GM21390 (cell line): Measurements from ENCODE around the gene CGGBP1.

Experiments
- ATAC-seq: cut with Tn5 transposase; IDR thresholded peaks from one replicate; pipeline ENCODE4 v1.9.1; 2021; ENCODE audit not compliant: unreplicated experiment

The CGGBP1 gene, protein sequence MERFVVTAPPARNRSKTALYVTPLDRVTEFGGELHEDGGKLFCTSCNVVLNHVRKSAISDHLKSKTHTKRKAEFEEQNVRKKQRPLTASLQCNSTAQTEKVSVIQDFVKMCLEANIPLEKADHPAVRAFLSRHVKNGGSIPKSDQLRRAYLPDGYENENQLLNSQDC

DNA sequence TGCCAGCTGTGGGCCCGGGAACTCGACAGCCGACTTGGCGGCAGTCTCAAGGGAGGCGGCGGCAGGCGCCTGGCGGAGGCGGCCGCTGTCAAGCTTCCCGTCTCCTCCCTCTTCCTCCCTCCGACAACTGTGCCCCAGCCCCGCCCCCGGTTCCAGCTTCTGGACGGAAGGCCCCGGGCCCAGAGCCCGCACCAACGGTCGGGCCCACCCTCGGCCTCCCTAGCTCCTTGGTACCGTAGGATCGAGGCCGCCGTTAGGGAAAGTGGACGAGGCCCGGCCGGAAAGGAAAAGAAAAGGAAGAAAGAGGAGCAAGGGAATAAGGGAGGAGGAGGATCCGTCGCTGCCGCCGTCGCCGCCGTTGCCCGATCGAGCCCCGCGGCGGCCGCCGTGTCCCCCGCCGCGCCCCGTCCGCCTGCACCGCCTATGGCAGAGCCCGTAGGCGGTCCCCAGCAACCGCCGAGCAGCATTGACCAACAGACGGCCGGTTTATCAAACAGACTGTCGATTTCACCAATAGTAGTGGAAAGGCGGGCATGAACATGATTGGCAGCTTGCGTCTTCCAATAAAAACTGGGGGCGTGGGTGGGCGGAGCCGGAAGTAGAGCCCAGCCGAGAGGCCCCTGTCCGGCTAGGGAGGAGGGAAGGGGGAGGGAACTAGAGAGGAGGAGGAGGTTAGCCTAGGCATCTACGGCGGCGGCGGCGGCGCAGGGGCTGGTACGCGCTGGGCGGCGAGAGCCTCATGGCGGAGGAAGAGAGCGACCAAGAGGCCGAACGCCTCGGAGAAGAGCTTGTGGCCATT, at the start of gene CGGBP1, which contains the start of gene ZNF654:
CGGBP1 (minus strand) TSS at position 425 of the 799 bp plus-strand sequence. CDS start 3,029 bp downstream, outside the sequence.
ZNF654 (plus strand) TSS at position 675 of the 799 bp plus-strand sequence; CDS start at position 740, 65 bp downstream.
- ATAC-seq, result peak; percentile 91

DNA sequence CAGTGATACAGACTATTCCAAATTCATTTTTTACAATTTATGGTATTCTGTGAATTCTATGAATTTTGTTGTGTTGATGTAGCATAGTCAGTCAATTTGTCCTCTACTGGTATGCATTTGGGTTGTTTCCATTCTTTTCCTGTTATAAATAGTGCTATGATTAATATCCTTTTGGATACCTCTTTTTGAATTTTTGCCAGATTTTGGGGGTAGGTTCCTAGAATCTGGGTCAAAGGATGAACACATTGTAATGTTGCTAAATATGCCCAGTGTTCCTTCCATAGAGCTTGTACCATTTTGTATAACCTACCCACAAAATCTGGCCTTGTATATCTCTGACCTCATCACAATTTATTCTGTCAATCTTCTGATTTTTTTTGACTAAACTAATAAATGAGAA, 46.5 kb upstream of the CGGBP1 start:
- no peak for ATAC-seq

DNA sequence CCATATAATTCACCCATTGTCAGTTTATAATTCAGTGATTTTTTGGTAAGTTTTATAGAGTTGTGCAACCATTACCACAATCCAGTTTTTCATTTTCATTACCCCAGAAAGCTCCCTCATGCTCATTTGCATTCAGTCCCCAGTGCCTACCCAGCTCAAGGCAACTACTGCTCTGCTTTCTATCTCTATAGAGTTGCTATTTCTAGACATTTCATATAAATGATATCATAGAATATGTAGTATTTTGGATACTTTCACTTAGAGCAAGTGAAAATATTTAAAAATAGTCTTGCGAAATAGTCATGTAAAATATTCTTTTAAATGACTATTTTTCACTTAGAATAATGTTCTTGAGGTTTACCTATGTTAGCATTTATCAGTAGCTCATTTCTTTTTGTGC, 42.3 kb upstream of the CGGBP1 start:
- peak; percentile 96 for ATAC-seq

GRCh38 chr3:88093266-88093665, 34.5 kb upstream of the CGGBP1 start:
- no peak for ATAC-seq

DNA sequence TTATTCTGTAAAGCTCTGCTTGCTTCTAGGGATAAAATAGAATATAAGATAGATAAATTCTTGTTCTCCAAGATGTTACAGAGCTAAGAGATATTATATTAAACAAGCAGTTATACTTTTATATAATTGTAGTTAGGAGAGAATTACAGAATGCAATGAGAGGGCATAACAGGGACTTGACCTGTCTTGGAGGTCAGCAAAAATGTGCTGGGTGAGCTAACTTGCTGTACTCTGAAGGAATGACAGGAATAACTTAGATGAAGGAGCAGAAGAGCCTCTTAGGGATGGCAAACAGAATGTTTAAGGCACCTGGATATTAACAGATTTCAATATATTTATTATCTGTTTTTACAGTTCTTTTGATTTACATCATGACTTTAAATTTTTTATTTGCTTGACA, 33.5 kb upstream of the CGGBP1 start:
- ATAC-seq, result no peak

GRCh38 chr3:88090681-88091080, 31.9 kb upstream of the CGGBP1 start:
- ATAC-seq, result no peak

DNA sequence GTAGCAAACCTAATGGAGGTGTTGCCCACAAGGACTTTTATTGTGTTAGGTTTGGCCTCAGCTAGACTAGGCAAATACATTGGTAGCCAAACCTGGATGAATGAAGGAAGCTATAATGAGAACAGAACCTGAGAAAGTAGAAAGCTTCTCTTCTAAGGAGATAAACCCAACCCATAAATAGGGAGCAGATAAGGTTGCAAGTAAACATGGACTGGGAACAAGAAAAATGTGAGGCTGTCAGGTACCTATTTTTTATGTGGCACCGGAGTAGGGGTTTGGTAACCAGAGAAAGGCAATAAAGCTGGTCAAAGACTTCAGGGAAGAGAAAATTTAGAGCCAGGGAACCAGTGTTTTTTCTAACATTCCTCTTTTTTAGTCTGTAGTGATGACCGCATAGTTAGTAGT, 25.3 kb upstream of the CGGBP1 start:
- ATAC-seq, result no peak

- ATAC-seq, result no peak
Measured at GRCh38 chr3:88082854-88083253, 24.0 kb upstream of the CGGBP1 start.

DNA sequence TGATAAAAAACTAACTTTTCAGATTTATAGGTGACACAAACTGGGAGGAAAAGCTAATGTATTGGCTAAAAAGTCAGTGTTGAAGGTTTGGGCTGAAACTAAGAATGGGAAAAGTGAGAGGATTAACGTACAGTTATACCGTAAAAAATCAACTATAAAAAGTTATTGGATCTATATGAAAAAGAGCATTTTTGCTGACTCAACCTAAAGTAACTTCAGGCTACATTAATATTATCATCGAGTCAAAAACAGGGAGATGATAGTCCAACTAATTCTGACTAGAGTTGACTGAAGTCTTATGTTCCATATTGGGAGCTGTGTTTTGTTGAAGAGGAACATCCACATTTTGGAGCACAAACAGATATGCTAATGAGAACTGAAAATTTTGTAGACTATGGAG, 20.1 kb upstream of the CGGBP1 start:
- ATAC-seq, result no peak

GRCh38 chr3:88076712-88077111, 17.9 kb upstream of the CGGBP1 start:
- no peak for ATAC-seq

GRCh38 chr3:88075497-88075896, 16.7 kb upstream of the CGGBP1 start:
- no peak for ATAC-seq

GRCh38 chr3:88075072-88075471, 16.3 kb upstream of the CGGBP1 start:
- ATAC-seq, result no peak

DNA sequence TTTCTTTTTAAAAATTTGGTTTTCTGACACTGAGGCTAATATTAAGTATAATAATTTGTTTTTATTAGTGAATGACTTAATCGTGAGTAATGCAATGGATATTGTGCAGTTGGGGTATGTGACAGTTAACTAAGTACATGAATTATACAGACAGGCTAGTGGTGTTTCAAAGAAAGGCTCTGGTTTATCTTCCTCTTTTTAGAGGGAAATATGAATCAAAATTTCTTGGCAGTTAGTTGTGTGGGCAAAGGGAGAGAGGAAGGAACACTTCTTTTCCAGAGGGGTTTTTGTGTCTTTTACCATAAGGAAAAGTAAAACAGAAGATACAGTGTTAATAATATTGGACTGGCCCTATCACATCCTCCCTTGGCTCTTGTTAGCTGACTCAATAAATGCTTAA, 2.9 kb upstream of the CGGBP1 start:
- no peak for ATAC-seq

GRCh38 chr3:88059380-88060170, 770 bp upstream of the CGGBP1 start:
- ATAC-seq, result peak; percentile 6

GRCh38 chr3:88058306-88058580, 562 bp downstream of the CGGBP1 start:
- peak; percentile 21 for ATAC-seq

DNA sequence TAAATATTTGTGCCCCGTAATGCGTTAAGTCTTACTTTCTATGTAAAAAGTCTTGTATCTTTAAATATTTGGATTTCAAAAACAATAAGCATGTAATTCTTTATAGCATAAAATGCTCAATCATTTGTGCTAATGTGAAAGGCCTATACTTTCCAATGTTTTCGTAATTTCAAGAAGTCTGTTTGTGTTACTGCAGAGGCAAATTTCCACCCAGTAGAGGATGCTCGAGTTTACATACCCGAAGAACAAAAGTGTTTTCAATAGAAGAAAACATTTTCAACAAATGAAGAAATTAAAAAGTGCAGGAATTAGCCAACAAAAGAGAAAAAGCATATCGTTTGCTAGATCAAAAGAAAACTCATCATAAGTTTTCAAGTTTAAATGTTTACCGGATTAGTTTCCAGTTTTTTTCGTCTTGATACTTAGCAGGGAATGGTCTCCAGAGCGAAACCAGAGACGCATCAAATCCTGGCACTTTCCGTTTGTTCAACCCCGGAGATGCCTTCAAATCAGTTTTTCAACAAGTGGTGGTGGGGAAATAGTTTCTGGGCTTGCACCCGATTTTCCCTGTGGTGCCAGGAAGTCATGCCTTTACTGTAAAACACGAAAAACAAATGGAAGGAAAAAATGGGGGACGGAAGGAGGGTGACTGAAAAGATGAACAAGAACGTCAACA, 1.0 kb downstream of the CGGBP1 start:
- ATAC-seq, result no peak

GRCh38 chr3:88046766-88047165, 12.0 kb downstream of the CGGBP1 start:
- ATAC-seq, result no peak

DNA sequence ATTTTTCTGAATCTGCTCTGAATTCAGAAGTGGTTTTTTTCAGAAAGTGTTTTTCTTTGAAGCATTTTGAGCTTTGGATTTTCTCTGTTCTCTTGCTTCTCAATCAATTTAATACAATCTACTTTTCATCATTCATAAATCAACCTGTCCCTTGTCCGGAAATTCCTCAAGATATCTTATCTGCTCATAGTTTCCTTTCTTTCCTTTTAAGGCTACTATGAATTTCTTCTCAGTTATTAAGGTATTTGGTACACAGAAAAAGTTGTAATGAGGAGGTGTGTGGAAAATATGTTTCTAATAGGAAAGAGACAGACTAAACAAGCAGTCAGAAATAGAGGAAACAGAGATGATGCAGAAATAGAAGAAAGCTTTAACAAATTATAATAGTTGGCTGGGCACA, 14.4 kb downstream of the CGGBP1 start:
- no peak for ATAC-seq

GRCh38 chr3:88041005-88041404, 17.8 kb downstream of the CGGBP1 start:
- no peak for ATAC-seq

DNA sequence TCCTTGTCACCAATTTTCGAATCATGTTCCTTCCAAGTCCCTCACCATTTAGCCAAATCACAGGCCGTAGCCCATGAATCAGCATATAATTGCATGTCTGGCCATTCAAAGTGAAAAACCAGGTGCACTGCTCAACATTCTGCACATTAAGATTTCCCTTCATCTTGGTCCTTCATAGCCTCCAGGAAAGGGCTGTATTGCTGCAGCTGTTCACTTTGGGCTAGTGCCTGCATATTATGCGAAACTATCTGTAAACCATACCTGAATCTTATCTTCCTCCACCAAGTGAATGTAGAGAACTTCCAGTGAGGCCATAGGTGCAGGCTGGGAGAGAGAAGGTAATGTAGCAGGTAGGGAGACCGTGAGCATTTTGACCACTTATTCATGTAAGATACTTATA, 18.3 kb downstream of the CGGBP1 start:
- ATAC-seq, result no peak

DNA sequence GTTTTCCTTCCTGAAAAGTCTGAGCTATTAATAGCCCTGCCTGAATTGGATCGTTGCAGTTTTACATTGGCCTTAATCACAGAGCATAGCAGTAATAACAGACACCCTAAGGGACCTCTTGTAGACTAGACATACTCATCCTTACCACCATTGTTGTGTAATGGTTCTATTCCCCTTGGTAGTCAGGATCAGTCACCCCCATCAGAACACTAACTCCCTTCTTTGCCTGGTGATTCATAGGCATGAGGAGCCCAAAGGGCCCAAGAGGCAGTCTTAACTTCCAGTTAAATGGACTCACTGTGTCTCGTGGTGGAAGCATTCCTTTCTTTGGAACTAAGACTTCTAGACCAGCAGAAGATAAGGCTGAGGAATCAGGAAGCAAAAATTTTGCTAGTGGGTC, 20.2 kb downstream of the CGGBP1 start:
- no peak for ATAC-seq
